Ovary (tissue), 3 donors: Measurements from ENCODE around the gene KCNH6.

Experiments
- CTCF ChIP-seq, 3 donors: fragments of 450-650 bp in 2 of 3; fragments of 200-600 bp in 1 of 3; IDR thresholded peaks; one replicate each; pipeline versions ENCODE4 v1.5.1 to v1.8.0; 2016 to 2022; ENCODE audit warnings: antibody characterized with exemption in 3 of 3, mild to moderate bottlenecking in 1 of 3
- POLR2A ChIP-seq: fragments of 450-650 bp; IDR thresholded peaks from one replicate; pipeline ENCODE4 v1.6.1; 2017; ENCODE audit warnings: antibody characterized with exemption, mild to moderate bottlenecking, moderate library complexity
- donor health status: DM: no; HTN: no; CAD: no.

GRCh38 chr17:63537991-63538692, 15.0 kb downstream of the KCNH6 start:
- TF ChIP-seq CTCF (IDR thresholded peaks at IDR 0.05) = no peak
- TF ChIP-seq POLR2A = no peak
